Measurements from ENCODE around the gene ZFAND2B.

ZFAND2B gene

DNA sequence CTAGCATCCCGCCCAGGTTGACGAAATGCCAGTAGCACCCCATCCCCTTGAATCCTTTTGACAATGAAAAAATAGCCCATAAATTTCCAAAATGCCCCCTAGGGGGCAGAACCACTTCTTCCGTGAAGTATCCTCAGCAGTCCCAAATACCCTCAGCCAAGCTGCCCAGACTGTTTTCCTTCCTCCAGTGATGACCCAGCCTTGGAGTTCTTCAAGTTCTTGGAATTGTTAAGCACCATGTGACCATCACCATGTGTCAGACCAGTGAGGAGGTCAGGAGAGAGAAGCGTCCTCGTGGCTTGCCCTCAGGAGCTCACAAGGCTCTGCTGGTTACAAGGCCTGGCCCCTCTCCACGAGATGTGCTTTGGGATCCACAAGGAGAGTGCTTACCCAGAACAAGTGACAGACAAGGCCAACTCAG, 35.3 kb upstream of the ZFAND2B start:
- Histone ChIP-seq H3K9me2 (replicated peaks; ENCODE audit: insufficient read depth, low read length) (no peaks in the 10 kb centered on the region), H3K27ac (ENCODE audit: low read depth, low read length) (no peak overlapping the region), H3K9ac (ENCODE audit: low read length) (no peak overlapping the region), H2AFZ (ENCODE audit: low read depth, low read length, severe bottlenecking) (no peak overlapping the region), H3K79me2 (ENCODE audit: insufficient read depth, low read length) (no peaks in the 10 kb centered on the region), H3K4me2 (ENCODE audit: low read depth, low read length, poor library complexity, severe bottlenecking) (no peak overlapping the region), H3K9me3 (ENCODE audit: insufficient read depth, low read length) (no peaks in the 10 kb centered on the region), H3K36me3 (ENCODE audit: low read length) (no peaks in the 10 kb centered on the region), H3F3A (ENCODE audit: insufficient read depth) (peaks cover 8% of the 10 kb centered on the region; the same call in 1 of the 2 replicates), H3K27me3 (ENCODE audit: low read length) (no peaks in the 10 kb centered on the region), H4K20me1 (ENCODE audit: low read depth, low read length) (no peaks in the 10 kb centered on the region), H3K4me3 (ENCODE audit: insufficient read depth, low read length, poor library complexity, severe bottlenecking) (no peak overlapping the region)
- TF ChIP-seq, protein P1, sequence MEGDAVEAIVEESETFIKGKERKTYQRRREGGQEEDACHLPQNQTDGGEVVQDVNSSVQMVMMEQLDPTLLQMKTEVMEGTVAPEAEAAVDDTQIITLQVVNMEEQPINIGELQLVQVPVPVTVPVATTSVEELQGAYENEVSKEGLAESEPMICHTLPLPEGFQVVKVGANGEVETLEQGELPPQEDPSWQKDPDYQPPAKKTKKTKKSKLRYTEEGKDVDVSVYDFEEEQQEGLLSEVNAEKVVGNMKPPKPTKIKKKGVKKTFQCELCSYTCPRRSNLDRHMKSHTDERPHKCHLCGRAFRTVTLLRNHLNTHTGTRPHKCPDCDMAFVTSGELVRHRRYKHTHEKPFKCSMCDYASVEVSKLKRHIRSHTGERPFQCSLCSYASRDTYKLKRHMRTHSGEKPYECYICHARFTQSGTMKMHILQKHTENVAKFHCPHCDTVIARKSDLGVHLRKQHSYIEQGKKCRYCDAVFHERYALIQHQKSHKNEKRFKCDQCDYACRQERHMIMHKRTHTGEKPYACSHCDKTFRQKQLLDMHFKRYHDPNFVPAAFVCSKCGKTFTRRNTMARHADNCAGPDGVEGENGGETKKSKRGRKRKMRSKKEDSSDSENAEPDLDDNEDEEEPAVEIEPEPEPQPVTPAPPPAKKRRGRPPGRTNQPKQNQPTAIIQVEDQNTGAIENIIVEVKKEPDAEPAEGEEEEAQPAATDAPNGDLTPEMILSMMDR (IDR thresholded peaks at IDR 0.05; ENCODE audit: insufficient read depth, low read length, poor library complexity, severe bottlenecking), result peak; percentile 83
- no peak for TF ChIP-seq EZH2phosphoT487 (conservative IDR thresholded peaks at IDR 0.05; ENCODE audit: low read length)

DNA sequence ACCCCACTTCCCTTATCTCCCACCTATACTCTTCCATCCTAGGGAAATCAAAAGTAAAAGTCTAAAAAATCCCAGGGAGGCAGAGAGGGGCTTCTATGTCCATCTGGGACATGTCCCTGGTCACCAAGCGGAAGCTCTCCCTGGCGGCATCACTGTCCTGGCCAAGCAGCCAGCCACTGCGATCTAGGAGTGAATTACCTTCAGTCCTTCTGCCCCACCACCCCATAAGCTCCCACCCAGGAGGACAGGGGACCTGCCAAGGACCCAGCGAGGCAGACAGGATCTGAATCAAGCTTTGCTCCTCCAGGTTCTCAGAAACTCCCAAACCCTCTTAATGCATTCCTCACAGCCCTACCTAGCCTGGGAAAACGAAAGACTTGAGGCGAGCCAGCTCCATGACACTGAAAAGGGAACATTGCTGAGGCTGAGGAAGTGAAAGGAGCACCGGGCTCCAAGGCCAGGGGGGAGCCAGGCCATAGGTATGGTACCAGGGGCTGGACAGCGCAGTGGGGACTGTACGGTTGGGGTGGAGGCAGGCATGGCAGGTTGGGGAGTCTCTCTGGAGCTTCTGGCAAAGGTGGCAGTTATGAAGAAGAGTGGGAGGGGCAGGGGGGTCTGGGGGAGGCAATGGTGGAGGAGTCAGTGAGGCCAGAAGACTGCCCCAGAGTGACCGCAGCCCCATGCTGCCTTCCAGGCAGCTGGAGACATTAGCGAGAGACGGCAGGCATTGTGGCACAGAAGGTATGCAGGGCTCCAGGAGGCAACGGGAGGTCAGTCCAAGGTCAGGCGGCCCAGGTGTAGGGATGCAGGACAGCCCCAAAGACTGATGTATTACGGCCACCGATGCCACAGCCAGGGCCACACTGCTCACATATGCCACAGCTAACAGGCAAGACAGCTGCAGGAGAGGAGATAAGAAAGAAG, 34.1 kb upstream of the ZFAND2B start:
- Histone ChIP-seq H3K9me3 (ENCODE audit: insufficient read depth, low read length) (no peaks in the 10 kb centered on the region), H3K4me2 (ENCODE audit: low read depth, low read length, poor library complexity, severe bottlenecking) (no peak overlapping the region), H3K27me3 (ENCODE audit: low read length) (no peaks in the 10 kb centered on the region), H3F3A (ENCODE audit: insufficient read depth) (peaks cover 14% of the 10 kb centered on the region), H3K4me3 (ENCODE audit: insufficient read depth, low read length, poor library complexity, severe bottlenecking) (no peak overlapping the region), H3K9ac (ENCODE audit: low read length) (no peak overlapping the region), H3K79me2 (ENCODE audit: insufficient read depth, low read length) (no peaks in the 10 kb centered on the region), H4K20me1 (ENCODE audit: low read depth, low read length) (no peaks in the 10 kb centered on the region), H2AFZ (ENCODE audit: low read depth, low read length, severe bottlenecking) (no peak overlapping the region), H3K27ac (ENCODE audit: low read depth, low read length) (no peak overlapping the region), H3K36me3 (ENCODE audit: low read length) (no peaks in the 10 kb centered on the region), H3K9me2 (replicated peaks; ENCODE audit: insufficient read depth, low read length) (no peaks in the 10 kb centered on the region)
- TF ChIP-seq, protein P1 (IDR thresholded peaks at IDR 0.05; ENCODE audit: insufficient read depth, low read length, poor library complexity, severe bottlenecking), result no peak
- TF ChIP-seq EZH2phosphoT487 (conservative IDR thresholded peaks at IDR 0.05; ENCODE audit: low read length), result no peak

DNA sequence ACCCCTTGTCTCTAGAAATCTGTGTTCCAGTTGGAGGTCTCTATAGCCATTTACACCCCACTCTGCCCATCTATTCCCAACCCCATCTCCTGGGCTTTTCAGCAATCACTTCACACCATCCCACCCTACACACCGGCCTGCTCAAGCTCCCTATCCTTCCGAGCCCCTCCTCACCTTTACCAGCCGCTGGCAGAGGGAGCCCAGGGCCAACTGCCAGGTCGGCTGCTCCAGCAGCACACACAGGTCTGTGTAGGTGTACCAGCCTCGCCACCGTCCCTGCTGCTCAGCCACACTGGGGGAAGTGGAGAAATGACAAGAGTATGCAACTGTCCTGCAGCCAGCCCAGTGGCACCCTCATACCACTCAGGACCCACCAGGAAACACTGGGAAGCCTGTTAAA, 33.4 kb upstream of the ZFAND2B start:
- Histone ChIP-seq H2AFZ (ENCODE audit: low read depth, low read length, severe bottlenecking) (no peak overlapping the region), H3K4me3 (ENCODE audit: insufficient read depth, low read length, poor library complexity, severe bottlenecking) (no peak overlapping the region), H3K4me2 (ENCODE audit: low read depth, low read length, poor library complexity, severe bottlenecking) (no peak overlapping the region), H3K36me3 (ENCODE audit: low read length) (no peaks in the 10 kb centered on the region), H3K9ac (ENCODE audit: low read length) (no peak overlapping the region), H3K27ac (ENCODE audit: low read depth, low read length) (no peak overlapping the region), H4K20me1 (ENCODE audit: low read depth, low read length) (no peaks in the 10 kb centered on the region), H3K27me3 (ENCODE audit: low read length) (no peaks in the 10 kb centered on the region), H3K79me2 (ENCODE audit: insufficient read depth, low read length) (no peaks in the 10 kb centered on the region), H3K9me3 (ENCODE audit: insufficient read depth, low read length) (no peaks in the 10 kb centered on the region), H3K9me2 (replicated peaks; ENCODE audit: insufficient read depth, low read length) (no peaks in the 10 kb centered on the region), H3F3A (ENCODE audit: insufficient read depth) (peaks cover 18% of the 10 kb centered on the region)
- TF ChIP-seq, protein P1 (IDR thresholded peaks at IDR 0.05; ENCODE audit: insufficient read depth, low read length, poor library complexity, severe bottlenecking), result no peak
- no peak for TF ChIP-seq EZH2phosphoT487 (conservative IDR thresholded peaks at IDR 0.05; ENCODE audit: low read length)

Measured in SU-DHL-6 (cell line).